Kidney tubule cell (primary cell): Measurements from ENCODE around the gene PGAP1.

Source experiments
- DNase-seq: peaks from one replicate; pipeline ENCODE4 v3.0.0-alpha.2; 2018; ENCODE audit warnings: low spot score

PGAP1 gene

DNA sequence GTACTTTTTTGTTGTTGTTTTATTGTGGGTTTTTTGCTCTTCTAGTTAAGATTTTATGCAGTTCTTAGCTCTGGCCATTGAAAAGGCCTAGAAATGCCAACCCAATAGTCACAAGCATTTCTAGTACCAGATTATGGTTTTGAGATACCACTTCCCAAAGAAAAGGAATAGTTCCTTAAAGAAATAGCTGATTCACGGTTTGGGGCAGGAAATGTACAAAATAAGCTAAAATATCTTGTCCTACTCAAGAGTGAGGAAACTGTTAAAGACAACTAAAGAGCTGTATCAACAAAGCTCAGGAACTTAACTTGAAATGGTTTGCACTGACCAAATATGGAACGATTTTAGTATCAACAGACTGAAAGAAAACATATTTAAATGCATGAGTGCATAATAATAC lies 35.4 kb downstream of the PGAP1 start:
- DNase-seq, result no peak

DNA sequence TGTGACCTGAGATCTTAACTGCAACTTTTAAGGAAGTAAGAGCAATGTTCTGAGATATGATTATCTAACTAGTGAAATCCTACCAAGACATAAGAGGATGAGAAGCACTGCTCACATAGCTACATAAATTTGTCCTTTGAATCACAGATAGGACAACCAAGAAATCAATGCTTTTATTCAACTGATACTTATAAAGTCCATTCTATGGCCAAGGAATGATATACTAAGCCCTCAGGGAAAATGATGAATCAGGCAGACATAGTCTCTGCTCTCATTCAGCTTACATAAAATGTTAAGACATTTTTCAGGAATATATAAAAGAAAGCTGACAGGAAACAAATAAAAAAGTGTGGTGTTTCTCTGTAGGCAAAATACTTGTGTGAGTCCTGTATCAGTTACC lies 39.1 kb downstream of the PGAP1 start:
- DNase-seq, result no peak

DNA sequence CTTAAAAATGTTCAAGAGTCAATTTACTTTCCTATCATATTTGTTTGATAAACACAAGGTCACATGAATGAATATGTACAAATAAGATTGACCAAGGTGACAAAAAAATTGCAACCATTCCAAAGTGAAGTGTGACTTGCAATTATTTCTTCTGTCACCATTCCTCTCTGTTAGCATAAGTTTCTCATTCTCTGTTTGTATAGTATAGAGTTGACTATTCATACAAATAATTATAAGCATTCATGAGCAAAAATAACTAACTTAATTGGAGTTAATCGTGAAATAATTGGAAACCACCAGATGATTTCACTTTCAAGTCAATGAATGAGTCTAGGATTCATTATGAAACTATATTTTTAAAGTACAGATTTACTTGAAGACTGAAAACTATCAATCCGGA lies 42.1 kb downstream of the PGAP1 start:
- DNase-seq, result no peak

DNA sequence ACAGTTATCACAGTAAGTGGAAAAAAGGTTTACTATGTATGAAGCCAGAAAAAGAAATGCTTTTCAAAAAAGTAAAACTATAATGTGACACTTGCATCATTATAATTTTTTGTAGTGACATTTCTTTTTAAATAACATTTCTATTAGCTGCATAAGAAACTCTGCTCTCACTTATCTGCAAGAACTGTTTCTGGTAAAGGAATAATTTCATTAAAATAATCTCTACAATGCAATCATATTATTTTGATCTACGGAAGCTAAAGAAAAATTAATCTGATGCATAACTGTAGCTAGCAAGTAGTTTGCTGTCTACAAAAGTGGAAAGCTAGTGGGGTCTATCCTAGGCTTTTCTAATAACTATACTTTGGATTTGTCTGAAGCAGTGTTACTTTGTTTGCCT lies 50.1 kb downstream of the PGAP1 start:
- DNase-seq, result no peak

DNA sequence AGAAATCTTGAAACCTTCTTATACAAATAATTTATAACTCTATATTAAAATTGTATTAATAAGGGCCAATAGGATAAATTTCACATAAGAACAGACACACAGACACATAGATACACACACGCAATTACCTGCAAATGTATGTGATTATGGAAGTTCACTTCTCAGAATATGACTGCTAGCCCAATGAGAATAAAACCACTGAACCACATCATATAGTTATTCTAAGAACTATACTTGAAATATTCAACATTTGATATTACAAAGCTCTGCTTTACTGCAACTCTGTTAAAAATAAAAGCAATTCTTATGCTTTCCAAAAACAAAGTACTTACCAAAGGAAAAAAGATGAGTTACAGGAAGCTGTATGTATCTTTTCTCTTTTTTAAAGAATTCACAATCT lies 51.1 kb downstream of the PGAP1 start:
- no peak for DNase-seq

DNA sequence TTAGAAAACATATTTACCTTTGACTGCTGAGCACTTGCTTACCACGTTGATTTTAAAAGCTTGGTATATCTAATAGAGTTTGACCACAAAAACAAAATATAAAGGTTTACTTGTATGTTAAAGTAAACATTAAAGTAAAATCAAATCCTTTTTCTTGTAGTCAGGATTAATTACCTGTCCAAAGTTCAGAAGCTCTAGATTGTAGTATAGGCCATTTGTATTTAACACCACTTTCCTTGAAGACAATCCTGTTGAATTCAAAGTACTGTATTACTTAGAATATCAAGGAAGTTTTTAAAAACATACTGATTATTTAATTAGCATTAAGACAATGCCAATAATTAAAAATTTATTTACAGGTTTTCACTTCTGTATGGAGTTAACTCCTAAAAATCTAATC lies 53.0 kb downstream of the PGAP1 start:
- no peak for DNase-seq

DNA sequence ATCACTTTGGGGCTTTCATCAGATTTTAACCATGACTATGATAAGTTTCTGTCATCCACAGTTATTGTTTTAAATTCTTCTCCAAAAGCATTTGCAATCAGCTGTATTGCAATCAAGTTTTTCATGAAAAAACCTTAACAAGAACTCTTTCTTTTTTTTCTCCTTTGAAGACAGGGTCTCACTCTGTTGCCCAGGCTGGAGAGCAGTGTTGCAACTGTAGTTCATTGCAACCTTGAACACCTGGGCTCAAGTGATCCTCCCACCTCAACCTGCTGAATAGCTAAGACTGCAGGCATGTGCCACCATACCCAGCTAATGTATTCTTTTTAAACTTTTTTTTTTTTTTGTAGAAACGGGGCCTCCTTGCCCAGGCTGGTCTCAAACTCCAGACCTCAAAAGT lies 71.9 kb downstream of the PGAP1 start:
- DNase-seq, result no peak

DNA sequence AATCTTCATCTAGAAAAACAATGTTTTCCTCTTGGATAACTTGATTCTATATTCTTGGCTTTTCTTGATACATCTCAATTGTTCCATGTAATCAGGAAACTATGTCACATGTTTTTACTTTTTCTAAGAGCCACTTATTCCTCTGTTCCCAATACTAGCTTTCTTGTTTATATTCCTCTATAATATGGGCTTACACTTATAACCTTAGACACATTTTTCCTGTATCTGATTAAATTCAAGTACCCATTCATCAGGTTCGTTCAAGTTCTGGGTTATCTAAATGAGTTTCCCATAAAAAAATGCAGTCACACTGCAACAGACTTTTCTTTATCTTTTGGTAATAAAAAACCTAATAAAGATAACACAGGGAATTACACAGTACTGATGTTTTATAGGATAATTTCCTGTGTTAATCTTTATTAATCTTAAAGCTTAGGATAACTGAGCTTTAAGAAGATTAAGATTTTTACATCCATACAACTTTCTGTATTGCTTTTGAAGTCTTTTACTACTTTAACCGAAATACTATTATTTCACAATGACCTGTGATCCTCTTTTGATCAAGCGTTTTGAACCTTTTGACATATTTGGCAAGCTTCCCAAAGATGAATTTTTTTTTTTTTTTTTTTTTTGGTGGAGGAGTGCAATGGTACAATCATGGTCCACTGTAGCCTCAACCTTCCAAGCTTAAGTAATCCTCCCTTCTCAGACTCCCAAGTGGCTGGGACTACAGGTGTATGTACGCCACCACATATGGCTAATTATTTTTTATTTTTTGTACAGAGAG lies 73.0 kb downstream of the PGAP1 start:
- no peak for DNase-seq

DNA sequence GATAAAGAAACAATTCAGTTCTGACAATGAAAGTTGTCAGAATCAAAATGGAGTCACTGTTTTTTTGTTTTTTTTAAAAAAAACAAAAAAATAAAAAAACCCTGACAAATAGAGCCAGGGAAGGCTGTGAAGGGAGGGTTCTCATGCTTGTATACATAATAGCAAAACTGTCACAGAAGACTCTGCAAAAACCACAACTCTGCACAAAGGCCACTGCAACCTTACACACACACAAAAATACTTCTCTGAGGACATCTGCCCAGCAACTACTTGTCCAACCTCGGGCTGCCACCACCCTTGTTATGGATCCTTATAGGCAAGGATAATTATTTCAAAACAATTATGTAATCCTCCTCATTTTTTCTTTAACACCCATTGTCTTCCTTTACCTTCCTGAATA lies 75.4 kb downstream of the PGAP1 start:
- DNase-seq, result no peak

DNA sequence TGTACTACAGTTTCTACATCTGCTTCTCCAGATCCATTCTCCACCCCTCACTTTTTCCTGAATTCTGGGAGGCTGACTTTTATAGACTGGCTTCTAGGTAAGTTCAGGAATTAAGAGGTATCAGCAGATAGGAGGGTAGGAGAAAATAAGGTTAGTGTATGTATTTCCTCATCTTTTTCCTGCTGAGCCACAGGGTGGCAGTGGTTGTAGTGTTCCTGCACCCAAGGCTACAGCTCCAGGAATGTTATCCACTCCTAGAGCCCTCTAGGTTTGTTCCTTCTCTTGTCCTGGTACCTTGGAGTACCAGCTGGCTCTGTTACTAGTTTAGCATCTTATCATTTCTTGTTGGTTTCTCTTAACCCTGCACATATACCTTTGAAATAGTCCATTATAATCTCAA lies 76.6 kb downstream of the PGAP1 start:
- DNase-seq, result peak; percentile 54

DNA sequence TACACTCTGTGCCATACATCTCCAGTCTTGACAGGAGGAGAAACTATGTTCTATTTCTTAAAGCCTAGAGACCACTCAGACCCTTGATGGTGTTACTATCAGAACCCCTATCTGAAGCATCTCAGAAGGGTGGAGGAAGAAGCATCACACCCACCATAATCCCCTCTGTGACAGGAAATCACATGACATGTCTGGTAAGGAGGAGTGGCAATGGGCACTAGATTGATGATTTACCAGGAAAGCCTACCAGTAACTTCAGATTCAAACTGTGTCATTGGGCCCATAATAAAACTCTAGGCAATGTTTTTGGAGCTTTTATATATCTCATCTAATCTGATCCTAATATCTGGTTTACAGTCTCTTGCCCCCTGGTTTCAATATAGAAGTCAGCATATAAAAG lies 80.2 kb downstream of the PGAP1 start:
- peak; percentile 1 for DNase-seq

DNA sequence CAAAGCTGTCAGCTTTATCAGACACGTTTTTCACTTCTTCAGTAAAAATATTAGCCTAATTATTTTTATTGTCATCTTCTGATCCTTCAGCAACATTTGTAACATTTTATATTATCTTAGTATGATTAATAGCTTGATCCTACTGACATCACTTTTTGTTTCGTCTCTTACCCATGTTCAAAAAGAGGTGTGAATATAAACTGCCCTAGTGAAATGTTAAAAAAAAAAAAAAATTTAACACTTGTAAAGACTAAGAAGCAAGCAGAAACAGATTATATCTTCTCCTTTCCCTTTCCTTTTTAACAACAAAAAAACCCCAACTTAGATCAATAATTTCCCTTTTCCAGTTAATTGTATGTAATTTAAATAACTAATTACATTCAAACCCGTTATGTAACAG lies 81.1 kb downstream of the PGAP1 start:
- no peak for DNase-seq

DNA sequence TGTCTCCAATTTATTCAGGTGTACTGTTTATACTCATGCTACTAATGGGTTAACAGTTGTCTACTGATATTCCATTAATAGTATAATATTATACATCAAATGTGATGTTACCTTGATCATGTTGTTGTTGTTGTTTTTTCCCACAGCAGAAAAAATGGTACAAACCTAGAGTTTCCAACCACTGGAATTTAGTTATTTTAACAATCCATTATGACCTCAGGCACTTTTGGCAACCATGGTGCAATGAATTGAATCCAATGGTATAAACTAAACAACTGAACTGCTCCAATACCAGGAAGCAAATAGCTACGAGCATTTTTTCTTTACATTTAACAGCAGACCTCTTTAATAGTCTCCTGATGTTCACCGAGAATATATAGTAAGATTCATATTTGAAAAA lies 86.3 kb downstream of the PGAP1 start:
- DNase-seq, result no peak

DNA sequence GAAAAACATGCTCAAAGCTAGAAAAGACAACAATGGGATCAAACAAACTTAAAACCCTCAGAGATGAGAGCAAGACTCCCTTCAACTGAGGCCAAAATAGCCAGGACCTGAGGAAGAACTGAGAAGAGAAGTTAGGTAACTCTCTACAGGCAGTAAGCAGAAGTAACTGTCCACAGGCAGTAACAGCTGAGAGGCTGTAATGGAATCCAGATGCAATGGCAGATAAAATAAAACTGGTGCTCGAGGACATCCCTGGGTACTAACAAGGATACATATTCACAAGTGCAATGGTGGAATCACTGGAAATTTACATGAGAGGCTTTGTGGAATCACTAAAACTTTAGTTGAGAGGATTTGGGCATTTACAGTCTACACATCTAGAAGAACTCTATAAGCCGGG lies 86.9 kb downstream of the PGAP1 start:
- DNase-seq, result no peak

DNA sequence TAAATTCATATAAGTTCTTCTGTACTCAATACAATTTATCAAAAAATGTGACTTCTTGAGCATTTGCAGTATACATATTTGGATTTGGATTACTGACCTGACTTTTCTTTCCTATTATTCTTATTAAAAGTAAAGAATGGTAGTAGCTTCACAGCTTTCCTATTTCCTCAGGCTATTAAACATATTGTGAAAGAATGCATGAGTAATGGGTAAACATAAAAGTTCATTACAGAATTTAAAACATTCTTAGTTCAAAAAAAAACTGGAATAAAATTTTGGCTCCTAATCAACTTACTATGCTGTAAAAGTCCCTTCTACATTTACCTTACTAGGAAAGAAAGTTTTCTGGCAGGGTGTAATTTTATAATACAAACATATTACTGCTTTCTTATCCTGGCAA lies 90.1 kb downstream of the PGAP1 start:
- no peak for DNase-seq

DNA sequence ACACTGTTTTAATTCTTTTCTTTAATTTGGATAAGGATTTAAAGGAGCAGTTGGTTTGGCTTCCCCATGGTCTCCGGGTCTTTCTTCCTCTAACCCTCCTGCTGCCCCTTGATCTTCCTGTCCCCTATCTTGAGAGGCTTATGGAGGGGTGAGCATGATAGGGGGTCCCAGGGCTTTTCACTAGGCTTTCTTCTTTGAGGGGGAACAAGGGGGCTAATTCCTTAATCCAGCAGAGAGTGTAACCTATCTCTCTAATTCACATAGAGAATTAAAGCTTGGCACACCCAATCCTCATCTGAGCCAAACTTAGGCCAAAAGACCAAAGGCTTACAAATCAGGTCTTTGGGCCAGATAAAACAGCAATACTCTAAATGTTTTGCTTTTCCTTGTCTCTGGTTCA lies 95.8 kb downstream of the PGAP1 start:
- no peak for DNase-seq

DNA sequence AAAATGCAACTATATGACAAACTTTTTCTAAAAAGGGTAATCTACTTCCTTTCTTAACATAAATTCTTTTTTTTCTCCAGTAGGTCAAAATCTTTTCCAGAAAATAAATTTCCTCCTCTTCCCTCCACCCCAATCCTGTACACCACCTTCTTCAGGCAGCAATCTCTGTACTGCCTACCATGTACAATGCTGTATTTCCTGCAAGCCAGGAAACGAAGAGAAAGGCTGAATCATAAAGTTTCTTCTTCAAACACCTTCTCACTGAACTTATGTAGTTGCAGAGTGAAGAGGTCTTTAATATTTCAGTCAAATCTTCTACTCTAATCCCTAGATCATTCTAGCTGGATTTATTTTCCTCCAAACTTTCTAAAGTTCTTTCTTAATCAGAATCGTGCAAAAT lies 99.2 kb downstream of the PGAP1 start:
- no peak for DNase-seq

DNA sequence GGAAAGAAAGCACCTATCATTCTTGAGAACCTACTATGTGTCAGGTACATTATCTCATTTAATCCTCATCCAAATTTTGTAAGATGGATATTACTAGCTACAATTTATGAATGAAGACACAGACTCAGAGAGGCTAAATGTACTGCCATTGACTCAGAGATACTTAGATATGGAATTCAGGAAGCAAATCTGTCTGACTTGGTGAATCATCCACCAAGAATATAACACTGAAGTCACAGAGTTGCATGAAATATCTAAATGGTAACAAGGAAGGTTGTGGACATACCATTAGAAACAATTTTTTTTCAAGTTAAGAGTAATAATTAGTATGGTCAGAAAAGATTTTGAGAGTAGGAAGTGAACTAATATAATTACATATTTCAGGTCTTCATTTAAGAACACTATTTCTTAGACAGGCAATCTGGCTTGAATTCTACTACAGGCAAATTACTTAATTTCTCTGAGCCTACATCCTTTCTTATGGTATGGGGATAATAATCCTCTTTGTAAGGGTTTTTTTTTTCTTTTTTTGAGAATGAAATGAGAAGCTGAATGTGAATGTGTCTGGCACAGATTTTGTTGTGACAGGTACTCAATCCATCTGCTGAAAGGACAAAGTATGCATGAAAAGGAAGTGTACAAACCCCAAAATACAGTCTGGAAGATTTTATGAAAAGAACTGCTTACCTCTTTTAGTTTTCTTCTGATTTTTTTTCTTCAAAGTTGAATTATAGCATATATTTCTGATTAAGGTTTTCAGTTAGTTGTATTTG lies 102.6 kb downstream of the PGAP1 start:
- peak; percentile 83 for DNase-seq

DNA sequence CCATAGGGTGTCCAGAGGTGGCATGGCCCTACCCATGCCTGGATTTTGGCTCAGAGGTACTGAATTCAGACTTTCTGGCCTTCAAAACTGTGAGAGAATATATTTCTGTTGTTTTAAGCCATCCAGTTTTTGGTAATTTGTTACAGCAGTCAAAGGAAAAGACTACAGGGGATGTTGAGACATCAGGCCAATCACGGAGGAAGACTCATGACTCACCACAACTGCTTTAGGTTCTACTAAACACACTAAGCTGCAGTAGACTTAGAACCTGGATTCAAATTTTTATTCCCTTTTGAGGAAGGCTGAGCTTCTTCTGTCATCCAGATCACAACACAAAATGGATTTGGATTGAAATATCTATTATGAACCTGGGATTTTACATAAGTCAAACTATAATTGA lies 105.3 kb downstream of the PGAP1 start:
- no peak for DNase-seq

DNA sequence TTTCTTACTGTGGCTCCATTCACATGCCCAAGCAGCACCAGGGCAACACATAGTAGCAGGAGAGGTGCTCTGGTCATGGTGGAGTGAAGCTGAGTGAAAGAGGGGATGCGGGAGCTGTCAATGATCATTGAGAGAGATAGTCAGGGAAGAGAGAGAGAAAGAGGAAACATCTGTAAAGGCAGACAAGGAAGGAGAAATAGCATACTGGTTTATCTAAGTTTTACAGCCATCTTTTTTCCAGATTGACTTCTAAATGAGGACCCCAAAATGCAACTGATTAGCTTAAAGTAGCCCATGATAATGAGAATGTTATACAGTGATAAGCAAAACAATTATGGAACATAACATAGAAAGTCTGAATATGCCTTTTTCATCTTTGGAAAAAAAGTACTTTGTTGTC lies 117.2 kb downstream of the PGAP1 start, which contains the start of gene C2orf66:
Gene C2orf66, minus strand, starts transcription at position 96 of the 400 bp plus-strand sequence. Its CDS starts 19 bp downstream, at position 77.
- no peak for DNase-seq

DNA sequence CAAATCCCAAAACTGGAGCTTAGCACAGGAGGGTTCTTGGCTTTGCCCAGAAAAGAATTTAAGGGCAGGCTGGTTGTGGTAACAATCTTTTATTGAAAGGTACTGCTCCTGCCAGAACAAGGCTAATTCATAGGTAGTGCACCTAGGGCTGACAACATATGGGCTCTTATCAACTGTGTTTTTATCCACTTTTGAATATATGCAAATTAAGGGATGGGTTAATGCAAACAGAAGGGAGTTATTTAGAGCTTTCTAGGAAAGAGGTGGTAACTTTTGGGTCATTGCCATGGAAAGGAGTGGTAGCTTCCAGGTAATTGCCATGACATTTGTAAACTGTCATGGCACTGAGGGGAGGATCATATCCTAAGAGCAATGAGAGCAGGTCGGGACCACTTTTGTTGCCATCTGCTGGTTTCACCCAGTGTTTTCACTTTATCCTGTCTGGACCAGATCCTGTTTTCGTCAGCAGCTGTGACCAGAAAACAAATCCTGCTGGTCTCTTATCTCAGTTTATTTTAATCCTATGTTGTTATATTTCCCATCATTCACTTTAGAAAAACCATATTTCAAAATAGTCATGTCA lies 118.3 kb downstream of the PGAP1 start:
- DNase-seq, result no peak

DNA sequence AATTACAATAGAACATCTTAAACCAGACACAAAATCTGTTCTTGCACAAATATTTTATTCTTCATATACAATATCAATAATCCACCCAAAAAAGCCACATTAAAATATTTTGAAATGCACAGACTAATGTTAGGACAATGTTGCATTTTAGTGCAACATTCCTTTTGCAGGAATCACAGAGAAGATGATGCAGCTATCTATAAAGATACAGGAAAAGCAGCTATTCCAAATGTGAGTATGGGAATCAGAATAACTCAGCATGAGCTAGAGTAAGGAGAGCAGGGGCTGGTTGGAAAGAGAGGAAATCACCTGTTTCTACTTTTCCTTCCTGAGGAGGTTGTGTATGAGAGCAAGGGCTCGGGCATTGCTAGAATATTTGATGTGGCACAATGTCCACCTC lies 122.1 kb downstream of the PGAP1 start:
- DNase-seq, result no peak

DNA sequence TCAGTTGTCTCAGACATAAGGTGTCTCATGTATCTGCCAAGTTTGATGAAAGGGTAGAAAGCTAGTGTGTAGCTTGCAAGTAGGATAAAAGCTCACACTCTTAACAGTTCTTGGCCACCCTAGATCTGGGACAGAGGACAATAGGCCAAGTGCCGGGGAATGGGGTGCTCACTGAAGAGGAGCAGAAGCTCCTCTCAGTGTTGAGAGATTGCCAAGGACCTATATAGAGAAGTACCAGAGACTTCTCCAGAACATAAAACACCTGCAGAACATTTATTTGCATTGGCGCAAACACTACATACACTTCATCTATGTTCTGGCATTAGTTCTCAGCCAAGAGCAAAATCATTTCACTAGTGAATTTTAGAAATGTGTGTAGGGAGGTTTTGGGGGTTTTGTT lies 124.1 kb downstream of the PGAP1 start:
- DNase-seq, result no peak
